Hepatocyte (in vitro differentiated cells): ENCODE measurements around the gene CPVL.

Experiments
- CTCF ChIP-seq: fragments of 200-600 bp; sonication (generic); IDR thresholded peaks from 2 replicates; pipeline ENCODE4 v1.5.1; 2016; ENCODE audit warnings: antibody characterized with exemption, mild to moderate bottlenecking; ENCODE audit not compliant: poor library complexity
- EZH2phosphoT487 ChIP-seq: fragments of 200-600 bp; sonication (generic); IDR thresholded peaks from one replicate; pipeline ENCODE4 v1.6.1; 2018; ENCODE audit warnings: antibody characterized with exemption, mild to moderate bottlenecking, low read depth, moderate library complexity; ENCODE audit not compliant: unreplicated experiment, severe bottlenecking

- TF ChIP-seq CTCF (no peak), EZH2phosphoT487 (no peak)
Observed at GRCh38 chr7:29044554-29044953, 101.8 kb downstream of the CPVL start.
